Osteoblast (primary cell): ENCODE data around the gene TMEM109. TPM values are rescaled to one million over a fixed set of nuclear protein-coding genes. Genes with fewer than 3 reads are reported as not detected.

ENCODE experiments used
- DNase-seq: peaks from one replicate; pipeline ENCODE4 v3.0.0; 2011; ENCODE audit warnings: low spot score, mixed read lengths; ENCODE audit not compliant: insufficient read length; ENCODE audit errors: missing footprints
- H2AFZ ChIP-seq: 2 replicates; pipeline ENCODE4 v1.6.0; 2011; ENCODE audit warnings: mild to moderate bottlenecking, low read length
- H3K27ac ChIP-seq: 2 replicates; pipeline ENCODE4 v1.5.1; 2011; ENCODE audit warnings: mild to moderate bottlenecking, low read depth, low read length, moderate library complexity
- H3K27me3 ChIP-seq: 2 replicates; pipeline ENCODE4 v1.6.0; 2012; ENCODE audit warnings: mild to moderate bottlenecking, control low read depth, inconsistent platforms, low read length, moderate library complexity; ENCODE audit not compliant: insufficient read depth
- H3K36me3 ChIP-seq: 2 replicates; pipeline ENCODE4 v1.5.1; 2011; ENCODE audit warnings: mild to moderate bottlenecking, low read length, control low read depth, moderate library complexity; ENCODE audit not compliant: insufficient read depth
- H3K4me1 ChIP-seq: 2 replicates; pipeline ENCODE4 v1.5.1; 2011; ENCODE audit warnings: mild to moderate bottlenecking, low read length, control low read depth, moderate library complexity; ENCODE audit not compliant: insufficient read depth
- H3K4me2 ChIP-seq: 2 replicates; pipeline ENCODE4 v1.6.0; 2011; ENCODE audit warnings: mild to moderate bottlenecking, low read length; ENCODE audit not compliant: insufficient read depth
- H3K4me3 ChIP-seq: fragments of 200-600 bp; sonication (generic); 3 replicates; pipeline ENCODE4 v1.5.1; 2012; ENCODE audit warnings: mild to moderate bottlenecking, low read length, inconsistent platforms; ENCODE audit not compliant: insufficient read depth
- H3K79me2 ChIP-seq: 2 replicates; pipeline ENCODE4 v1.6.0; 2012; ENCODE audit warnings: mild to moderate bottlenecking, low read length, control low read depth, inconsistent platforms; ENCODE audit not compliant: insufficient read depth
- H3K9me3 ChIP-seq: 2 replicates; pipeline ENCODE4 v1.5.1; 2011; ENCODE audit warnings: low read depth, low read length, control low read depth
- H4K20me1 ChIP-seq: 2 replicates; pipeline ENCODE4 v1.6.0; 2012; ENCODE audit warnings: mild to moderate bottlenecking, low read length, control low read depth; ENCODE audit not compliant: insufficient read depth
- CTCF ChIP-seq: IDR thresholded peaks from 2 replicates; pipeline ENCODE4 v1.5.1; 2011; ENCODE audit warnings: mild to moderate bottlenecking, low read depth, low read length, moderate library complexity; ENCODE audit errors: extremely low read depth
- total RNA-seq: library from RNA; depleted of rRNA; stranded (reverse); fragments of >200 nt; gene quantifications from 2 replicates; pipeline ENCODE4 v1.2.3, GENCODE V29; 2012

The TMEM109 gene
- total RNA-seq, 1 donor: 36.6 TPM

- TF ChIP-seq CTCF: no peak
- H4K20me1 ChIP-seq: no peaks in the 10 kb centered on the region
- H3K27me3 ChIP-seq: peaks cover 15% of the 10 kb centered on the region
- H3K27ac ChIP-seq: no peak overlapping the region
- no peak overlapping the region for H3K4me3 ChIP-seq
- H2AFZ ChIP-seq: no peak overlapping the region
- no peaks in the 10 kb centered on the region for H3K79me2 ChIP-seq
- H3K36me3 ChIP-seq: no peaks in the 10 kb centered on the region
- no peaks in the 10 kb centered on the region for H3K9me3 ChIP-seq
- H3K4me1 ChIP-seq: no peaks in the 10 kb centered on the region
- H3K4me2 ChIP-seq: no peak overlapping the region
- DNase-seq: no peak
Measured at GRCh38 chr11:60970890-60971289, 56.9 kb downstream of the TMEM109 start.

GRCh38 chr11:60971520-60971919 is 57.6 kb downstream of the TMEM109 start, which contains the start of gene CD6:
CD6 (plus strand) TSS chr11:60971680; CDS start chr11:60971866, 186 bp downstream.
- Histone ChIP-seq H4K20me1 (no peaks in the 10 kb centered on the region), H3K36me3 (no peaks in the 10 kb centered on the region), H3K4me3 (no peak within 1 kb of the TSS), H3K4me1 (no peaks in the 10 kb centered on the region), H3K27ac (no peak within 1 kb of the TSS), H3K9me3 (no peaks in the 10 kb centered on the region), H3K27me3 (peaks cover 13% of the 10 kb centered on the region), H3K79me2 (no peaks in the 10 kb centered on the region), H3K4me2 (no peak within 1 kb of the TSS), H2AFZ (no peak within 1 kb of the TSS)
- TF ChIP-seq CTCF: no peak
- no peak for DNase-seq

- TF ChIP-seq CTCF: no peak
Measured at GRCh38 chr11:60972182-60973030, 58.4 kb downstream of the TMEM109 start.

More at GRCh38 chr11:60972182-60973030, 58.4 kb downstream of the TMEM109 start:
- Histone ChIP-seq H3K36me3 (no peaks in the 10 kb centered on the region), H2AFZ (no peak overlapping the region), H3K4me1 (no peaks in the 10 kb centered on the region), H3K4me2 (no peak overlapping the region), H4K20me1 (no peaks in the 10 kb centered on the region), H3K27ac (no peak overlapping the region), H3K9me3 (no peaks in the 10 kb centered on the region), H3K4me3 (no peak overlapping the region), H3K79me2 (no peaks in the 10 kb centered on the region), H3K27me3 (peaks cover 4% of the 10 kb centered on the region)
- DNase-seq: no peak

Other genes with a start within 250 kb of the TMEM109 start
- not detected in 2 replicates for gene MS4A8, start 214.5 kb upstream of the TMEM109 start, total RNA-seq
- gene MS4A18, start 189.4 kb upstream of the TMEM109 start, total RNA-seq: not detected in 2 replicates
- gene MS4A15, start 157.3 kb upstream of the TMEM109 start, total RNA-seq: not detected in 2 replicates
- gene MS4A10, start 128.8 kb upstream of the TMEM109 start, total RNA-seq: not detected in 2 replicates
- gene CCDC86, start 72.0 kb upstream of the TMEM109 start, total RNA-seq: 6.2 and 7.4 TPM in 2 replicates
- gene PTGDR2, start 58.2 kb upstream of the TMEM109 start, total RNA-seq: not detected in 2 replicates
- under 0.01 and 0.36 TPM in 2 replicates for gene ZP1, start 46.6 kb upstream of the TMEM109 start, total RNA-seq
- 39.8 and 46.0 TPM in 2 replicates for gene PRPF19, start 7.6 kb upstream of the TMEM109 start, total RNA-seq
- gene TMEM132A, start 10.3 kb downstream of the TMEM109 start, total RNA-seq: 12.1 and 19.5 TPM in 2 replicates
- gene SLC15A3, start 38.0 kb downstream of the TMEM109 start, total RNA-seq: 10.9 and 13.0 TPM in 2 replicates
- gene CD6, start 57.5 kb downstream of the TMEM109 start, total RNA-seq: not detected in 2 replicates
- gene CD5, start 188.3 kb downstream of the TMEM109 start, total RNA-seq: not detected in 2 replicates
- gene VPS37C, start 247.3 kb downstream of the TMEM109 start, total RNA-seq: 16.8 and 19.2 TPM in 2 replicates